NOMO-1 treated with DMSO at 0.1 percent for 48 hours (cell line): ENCODE results near the gene CXCL17.

Experiments
- DNase-seq: peaks from one replicate; lab custom pipeline; 2025; ENCODE audit not compliant: unreplicated experiment; lab: John Stamatoyannopoulos, UW

CXCL17 gene

DNA sequence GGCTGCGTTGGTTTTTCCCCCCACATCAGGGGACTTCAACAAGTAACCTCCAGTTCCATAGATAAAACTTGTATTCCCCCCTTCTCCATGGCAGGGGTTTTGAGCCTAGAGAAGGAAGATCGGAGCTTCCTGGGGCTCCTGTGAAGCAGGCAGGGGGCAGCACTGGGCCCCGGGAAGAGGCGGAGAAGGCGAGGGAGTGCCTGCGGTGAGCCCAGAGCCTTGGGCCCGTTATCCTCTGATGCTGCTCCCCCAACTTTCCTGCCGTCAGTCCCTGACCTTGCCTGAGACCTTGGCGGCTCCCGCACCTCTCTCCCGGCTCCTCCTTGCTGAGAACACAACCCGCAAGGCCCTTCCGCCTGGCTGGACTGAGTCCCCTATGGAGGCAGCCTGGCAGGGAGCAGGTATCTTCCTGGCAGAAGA lies 18.0 kb downstream of the CXCL17 start:
- DNase-seq: no peak

DNA sequence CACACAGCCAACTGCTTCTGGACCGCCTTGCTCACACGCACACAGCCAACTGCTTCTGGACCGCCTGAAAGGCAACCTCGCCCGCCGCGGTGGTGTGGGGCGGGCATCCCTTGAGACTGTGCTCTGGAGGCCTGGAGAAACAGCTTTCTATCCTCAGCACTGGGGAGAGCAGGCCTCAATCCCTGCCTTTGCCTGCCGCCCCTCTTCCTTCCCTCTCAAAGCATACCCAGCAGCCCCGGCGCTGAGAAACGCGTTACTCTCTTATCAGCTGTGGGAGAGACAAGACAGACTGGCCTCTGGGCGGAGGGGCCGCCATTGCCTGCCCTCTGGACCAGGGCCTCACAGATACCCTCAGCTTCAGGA lies 18.4 kb downstream of the CXCL17 start:
- DNase-seq: no peak

DNA sequence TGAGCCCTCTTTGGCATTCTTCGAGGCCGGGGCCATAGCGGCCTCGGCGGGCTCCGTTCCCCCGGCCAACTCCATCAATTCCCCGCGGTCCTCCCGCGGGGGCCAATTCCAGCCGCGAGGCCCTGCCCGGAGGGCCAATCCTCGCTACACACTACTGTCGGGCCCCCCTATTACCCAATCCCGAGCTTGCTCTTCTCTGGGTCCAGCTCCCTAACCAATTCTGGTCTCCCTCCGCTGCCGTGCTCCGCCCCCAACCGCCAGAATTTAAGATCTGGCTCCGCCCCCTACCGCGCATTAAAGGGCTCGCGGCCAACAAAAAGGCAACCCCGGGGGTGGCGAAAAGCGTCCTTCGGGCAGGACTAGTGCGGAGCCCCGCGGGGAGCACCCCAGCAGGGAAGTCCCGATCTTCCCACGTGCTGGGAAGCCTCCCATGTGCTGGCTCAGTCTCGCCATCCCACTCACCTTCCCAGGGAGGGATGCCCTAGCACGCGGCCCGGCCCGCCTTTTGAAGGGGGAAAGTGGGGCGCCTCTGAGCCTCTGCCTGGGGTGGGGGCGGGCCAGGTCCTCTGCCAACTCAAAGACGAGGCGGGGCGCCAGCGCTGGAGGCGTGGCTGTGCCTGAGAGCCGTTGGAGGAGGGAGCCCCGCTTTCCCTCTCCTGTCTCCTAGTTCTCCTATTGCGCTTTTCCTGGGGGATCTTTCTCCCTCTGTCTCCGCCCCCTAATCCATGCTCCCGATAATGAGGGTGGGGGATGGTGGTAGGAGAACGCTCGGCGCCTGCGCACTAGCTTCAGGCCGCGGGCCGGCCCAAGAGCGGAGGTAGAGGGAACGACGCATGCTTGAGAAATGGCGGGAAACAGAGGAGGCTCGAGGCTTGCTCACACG lies 19.0 kb downstream of the CXCL17 start:
- DNase-seq: peak; percentile 92

DNA sequence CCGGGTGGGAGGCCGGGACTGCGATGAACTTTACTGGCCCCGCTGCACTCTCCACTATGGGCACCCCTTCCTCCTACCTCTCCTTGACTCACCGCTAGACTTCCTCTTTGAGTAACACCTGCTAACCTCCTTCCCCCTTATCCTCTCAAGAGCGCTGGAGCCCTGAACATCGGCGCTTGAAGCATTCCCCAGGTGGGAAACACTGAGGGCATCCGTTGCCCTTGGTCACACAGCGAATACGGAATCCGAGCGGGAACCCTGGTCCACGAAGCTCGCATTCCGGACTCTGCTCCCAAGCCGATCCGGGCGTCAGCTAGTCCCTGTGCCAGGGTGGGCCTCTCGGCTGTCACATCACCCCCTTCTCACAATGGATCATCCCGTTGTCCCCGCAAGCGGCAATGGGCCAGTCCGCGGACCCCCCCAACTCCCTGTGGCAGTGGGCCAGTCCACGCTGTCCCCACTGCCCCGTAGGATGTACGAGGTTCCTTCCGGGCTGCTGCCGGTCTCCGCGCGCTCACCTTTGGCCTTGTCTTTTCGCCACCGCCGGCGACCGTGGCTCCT lies 19.8 kb downstream of the CXCL17 start:
- DNase-seq: peak; percentile 46

DNA sequence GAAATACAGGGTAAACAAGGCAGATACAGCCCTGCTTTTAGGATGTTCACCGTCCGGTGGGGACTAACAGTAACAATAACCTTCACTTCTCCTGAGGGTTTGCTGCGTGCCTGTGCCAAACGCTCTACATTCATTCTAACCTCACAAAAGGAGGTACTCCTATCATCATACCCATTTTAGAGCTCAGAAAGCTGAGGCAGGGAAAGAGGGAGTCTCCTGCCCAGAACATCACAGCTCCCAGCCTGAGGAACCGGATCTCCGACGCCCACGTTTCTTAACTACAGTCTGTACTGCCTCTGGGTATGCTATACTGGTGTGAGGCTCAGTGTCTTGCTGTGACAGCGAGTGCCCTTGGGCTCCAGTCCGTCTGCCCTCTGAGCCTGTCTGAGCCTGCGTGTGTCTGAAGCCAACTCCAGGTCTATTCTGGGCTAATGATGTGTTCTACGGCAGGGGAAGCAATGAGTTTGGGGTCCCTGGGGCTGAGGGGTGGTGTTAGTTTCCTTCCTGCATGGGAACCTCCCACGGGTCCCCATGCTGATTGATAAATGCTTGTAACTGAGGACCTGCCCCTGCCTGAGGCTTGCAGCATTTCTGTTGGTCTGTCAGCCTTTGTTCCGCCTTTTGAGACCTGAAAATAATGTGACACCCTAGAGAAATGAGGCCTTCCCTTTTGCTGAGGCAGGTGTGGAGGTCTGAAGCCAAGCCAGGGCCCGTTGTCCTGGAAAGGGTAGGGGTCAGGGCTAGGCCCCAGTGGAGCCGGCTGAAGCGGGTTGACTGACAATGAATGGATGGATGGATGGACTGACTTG lies 20.4 kb downstream of the CXCL17 start:
- peak; percentile 17 for DNase-seq

DNA sequence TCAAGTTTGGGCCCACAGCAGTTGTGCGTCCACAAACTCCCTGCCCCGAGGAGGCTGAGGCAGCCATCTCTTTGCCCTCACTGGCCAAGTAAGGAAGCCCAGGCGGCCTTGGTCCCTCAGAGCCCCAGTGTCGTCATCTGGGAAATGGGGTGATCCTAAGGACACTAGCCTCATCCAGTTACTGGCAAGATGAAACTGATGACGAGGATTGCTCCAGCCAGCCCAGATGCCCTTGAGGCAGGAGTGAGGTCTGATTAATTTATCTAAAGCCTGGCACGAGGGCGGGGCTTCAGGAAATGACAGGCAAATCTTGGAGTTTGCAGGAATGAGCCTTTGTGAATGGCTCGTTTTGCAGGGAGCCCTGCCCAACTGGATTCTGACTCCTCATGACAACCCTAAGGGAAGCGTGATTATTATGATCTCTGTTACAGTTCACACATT lies 21.1 kb downstream of the CXCL17 start:
- DNase-seq: no peak

DNA sequence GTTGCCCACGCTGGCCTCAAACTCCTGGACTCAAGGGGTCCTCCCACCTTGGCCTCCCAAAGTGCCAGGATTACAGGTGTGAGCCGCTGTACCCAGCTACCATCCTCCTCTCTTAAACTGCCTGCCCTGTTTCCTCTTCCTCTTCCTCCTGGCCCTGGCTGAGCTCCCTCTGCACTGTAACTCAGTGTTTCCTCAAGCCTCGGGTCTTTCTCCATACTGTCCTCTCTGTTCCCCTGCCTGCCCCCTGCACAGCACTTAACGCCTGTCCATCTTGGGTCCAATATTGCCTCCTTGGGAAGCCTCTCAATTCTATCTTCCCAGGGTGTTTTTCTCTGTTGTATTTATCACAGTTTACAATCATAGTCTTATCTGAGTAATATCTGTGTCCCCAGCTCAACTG lies 21.6 kb downstream of the CXCL17 start:
- DNase-seq: no peak

DNA sequence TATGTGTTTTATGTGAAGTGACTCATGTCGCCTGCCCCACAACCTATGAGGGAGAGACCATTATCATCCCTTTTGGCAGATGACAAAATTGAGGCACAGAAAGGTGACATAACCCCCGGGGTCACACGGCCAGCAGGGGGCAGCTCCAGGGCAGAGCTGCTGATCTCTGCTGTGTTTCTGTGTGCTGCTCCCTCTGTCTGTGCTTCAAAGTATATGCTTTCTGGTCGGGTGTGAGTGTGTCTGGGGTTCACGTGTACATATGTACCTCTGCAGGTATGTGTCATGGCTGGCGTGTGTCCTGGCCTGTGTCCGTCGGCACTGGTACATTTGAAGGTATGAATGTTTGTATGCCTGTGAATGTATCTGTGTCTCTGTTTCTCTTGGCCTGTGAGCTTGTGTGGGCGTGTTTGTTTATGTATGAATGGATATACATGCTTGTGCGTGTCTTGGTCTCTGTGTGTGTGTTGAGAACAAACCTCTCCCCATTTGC lies 22.6 kb downstream of the CXCL17 start:
- peak; percentile 25 for DNase-seq

DNA sequence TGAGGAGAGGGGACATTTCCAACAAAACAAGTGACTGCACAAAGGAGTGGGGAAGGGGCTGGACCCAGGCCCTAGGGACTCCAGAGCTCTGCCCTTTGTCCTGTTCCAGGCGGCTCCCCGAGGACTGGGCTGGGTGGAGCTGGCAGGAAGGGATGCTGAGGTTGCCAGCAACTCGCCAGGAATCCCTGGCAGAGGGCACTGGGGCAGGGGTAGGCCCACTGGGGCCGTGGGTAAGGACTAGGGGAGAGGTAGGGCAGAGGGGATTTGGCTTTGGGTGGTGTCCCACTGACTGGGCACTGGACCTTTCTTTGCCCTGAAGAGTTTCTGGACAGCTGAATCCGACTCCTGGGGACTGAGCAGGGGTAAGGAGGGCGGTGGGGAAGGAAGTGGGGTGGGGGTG lies 23.4 kb downstream of the CXCL17 start:
- DNase-seq: no peak

DNA sequence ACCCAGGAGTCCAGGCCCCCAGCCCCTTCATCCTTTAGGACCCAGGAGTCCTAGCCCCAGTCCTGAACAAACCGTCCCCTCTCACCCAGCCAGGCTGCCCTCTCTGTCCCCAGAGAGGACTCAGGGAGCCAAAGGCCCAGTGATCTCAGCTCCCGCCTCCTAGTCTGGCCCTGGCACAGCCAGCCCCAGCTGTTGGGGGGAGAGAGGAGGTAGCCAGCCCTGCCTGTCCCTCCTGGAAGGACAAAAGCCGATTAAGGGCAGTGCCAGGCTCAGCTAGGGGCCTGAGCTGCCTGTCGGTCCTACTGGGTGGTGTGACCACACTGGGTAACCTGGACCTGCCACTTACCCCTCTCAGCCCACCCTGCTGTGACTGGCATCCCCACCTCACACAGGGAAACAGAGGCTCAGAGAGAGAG lies 30.1 kb downstream of the CXCL17 start:
- no peak for DNase-seq

DNA sequence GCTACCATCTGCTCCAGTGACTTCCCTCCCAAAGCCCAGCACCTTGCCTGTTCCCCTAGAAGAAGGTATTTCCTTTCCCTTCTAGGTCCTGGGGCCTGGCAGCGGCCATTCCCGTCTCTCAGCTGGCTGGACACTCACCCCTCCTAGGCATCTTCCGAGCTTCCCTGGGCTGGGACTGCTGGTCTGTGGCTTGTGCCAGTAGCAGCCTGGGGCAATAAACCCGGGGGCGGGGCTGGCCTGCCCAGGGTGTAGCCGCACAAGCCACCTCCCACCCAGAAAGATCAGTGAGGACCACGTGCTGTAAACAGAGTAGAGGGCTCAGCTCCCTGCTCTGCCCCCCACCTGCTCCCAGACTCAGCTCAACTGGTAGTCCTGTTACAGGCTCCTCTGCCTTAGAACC lies 30.5 kb downstream of the CXCL17 start:
- no peak for DNase-seq

DNA sequence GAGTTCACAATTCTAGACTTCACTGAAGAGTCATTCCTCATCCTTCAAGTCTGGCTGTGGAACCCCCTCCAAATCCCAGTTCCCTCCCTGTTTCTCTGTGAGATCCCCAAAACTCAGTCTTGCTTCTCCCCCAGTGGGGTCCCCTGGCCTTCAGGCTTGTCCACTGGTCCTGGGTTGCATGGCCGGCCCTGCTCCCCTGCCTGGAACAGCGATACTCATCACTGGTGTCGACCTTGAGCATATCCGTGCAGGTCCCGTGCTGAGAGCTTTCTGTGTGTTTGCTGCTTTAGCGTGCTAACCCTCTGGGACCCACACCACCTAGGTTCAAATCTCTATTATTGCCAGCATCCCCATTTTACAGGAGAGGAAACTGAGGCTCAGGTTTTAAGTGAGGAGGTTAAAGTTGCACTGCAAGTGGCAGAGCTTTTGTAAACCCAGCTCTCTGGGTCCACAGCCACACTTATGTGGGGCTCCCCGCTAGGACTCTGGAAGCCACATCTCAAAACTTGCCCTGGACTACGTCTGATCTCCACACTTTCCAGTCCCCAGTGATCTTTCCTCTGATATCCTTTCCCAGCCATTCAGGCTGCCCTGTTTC lies 31.1 kb downstream of the CXCL17 start:
- no peak for DNase-seq

DNA sequence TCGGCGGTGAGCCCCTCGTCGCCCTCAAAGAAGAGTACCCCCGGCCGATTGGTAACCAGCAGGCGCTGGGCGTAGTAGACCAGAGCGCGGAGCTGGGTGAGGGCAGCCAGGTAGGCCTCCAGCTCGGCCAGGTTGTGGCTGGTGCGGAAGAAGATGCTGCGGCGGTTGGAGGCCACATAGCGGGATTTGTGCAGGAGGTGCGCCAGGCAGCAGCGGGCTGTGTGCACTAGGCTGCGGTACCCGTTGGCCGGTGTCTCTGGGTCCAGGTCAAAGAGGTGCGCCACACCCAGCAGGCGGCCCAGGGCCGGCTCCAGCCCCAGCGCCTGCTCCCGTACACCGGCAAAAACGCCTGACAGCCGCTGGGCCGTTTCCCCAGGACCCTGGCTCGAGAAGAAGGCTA lies 32.4 kb downstream of the CXCL17 start:
- DNase-seq: no peak

DNA sequence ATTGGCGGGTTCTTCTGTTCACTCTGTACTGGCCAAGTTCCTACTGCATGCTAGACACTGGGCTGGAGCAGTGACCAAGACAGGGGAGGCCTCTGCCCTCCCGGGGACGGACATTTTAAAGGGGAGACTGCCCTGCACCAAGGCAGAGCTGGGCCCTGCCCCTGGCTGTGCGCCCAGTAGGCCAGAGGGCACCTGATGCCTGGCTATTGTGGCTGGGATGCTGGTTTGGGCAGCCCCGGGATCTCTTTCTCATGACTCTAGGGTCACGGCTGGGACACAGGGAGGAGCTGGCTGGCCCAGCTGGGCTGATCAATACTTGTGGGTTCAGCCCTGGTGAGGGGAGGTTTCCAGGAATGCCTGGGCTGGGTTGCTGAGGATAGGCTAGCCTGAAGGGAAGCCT lies 33.3 kb downstream of the CXCL17 start:
- no peak for DNase-seq

DNA sequence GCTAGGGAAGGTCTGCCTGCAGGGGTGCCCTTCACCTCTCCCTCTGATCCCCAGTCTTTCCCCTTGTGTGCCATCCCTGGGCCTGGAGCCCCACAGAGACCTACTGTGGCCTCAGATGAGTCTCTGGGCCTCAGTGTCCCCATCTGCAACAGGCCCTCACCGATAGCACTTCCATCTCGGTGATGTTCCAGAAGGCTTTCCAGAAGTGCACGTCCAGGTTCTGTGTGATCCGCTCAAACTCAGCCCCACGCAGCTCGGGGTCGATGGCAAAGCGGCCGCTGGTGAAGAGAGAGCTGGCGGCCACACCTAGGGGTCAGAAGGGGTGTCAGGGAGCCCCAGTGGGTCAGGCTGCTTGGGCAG lies 35.0 kb downstream of the CXCL17 start:
- DNase-seq: no peak

DNA sequence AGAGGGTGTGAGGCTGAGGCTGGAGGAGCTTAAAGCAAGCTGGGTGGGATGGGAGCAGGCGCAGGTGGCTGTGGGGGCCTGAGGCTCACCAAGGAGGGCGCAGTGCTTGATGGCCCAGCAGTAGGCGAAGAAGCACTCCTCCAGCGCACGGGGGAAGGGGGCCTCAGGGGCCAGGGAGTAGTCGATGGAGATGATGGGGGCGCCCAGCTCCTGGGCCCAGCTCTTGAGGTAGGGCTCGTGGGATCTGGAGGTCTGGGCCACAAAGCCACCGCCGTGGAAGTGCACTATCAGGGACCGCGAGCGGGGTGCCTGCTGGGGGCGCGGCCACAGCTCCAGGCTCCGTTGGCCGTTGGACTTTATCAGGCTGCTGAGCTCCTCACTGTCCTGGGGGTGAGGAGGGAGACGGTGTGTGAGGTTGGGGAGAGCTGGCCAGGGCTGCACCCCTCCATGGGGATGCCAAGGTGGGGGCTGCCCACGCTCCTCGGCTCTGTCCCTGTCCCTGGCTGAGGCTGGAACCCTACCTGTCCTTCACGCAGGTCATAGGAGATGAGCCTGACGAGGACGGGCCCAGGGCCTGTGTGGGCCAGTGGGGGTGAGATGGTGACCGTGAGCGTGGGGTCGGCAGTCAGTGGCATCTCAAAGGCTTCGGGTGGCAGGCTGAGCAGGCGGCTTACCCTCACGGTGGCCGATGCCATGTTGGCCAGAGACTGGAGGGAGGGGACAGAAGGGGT lies 35.5 kb downstream of the CXCL17 start:
- no peak for DNase-seq

DNA sequence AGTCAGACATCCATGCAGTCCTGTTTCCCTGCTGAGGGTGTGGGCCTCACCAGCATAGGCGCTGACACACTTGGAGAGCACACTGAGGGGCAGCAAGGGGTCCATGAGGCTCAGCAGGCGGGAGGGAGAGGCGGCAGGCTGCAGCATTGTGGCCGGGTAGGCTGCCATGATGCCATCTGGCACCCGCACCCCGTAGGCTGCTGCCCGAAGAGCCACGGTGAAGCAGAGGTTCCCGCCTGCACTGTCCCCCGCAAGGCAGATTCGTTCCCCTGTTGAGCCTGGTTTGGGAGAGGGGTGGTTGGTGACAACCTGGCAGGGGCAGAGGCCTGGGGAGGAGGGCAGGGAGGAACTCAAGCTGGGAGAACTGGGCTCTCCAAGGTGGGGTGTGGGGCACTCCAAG lies 36.6 kb downstream of the CXCL17 start:
- DNase-seq: no peak

DNA sequence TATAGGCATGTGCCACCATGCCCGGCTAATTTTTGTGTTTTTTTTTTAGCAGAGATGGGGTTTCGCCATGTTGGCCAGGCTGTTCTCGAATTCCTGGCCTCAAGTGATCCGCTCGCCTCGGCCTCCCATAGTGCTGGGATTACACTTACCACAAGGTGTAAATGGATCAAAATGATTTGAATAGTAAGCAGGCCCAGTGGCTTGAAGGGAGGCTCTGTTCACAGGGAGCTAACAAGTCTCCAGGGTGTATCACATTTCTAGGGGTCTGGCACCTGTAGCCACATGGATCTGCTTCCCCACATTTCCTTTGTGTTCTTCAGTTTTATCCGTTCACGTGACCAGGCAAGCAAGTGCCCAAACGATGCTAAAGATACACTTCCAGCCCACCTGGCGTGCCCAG lies 39.2 kb downstream of the CXCL17 start:
- DNase-seq: no peak

DNA sequence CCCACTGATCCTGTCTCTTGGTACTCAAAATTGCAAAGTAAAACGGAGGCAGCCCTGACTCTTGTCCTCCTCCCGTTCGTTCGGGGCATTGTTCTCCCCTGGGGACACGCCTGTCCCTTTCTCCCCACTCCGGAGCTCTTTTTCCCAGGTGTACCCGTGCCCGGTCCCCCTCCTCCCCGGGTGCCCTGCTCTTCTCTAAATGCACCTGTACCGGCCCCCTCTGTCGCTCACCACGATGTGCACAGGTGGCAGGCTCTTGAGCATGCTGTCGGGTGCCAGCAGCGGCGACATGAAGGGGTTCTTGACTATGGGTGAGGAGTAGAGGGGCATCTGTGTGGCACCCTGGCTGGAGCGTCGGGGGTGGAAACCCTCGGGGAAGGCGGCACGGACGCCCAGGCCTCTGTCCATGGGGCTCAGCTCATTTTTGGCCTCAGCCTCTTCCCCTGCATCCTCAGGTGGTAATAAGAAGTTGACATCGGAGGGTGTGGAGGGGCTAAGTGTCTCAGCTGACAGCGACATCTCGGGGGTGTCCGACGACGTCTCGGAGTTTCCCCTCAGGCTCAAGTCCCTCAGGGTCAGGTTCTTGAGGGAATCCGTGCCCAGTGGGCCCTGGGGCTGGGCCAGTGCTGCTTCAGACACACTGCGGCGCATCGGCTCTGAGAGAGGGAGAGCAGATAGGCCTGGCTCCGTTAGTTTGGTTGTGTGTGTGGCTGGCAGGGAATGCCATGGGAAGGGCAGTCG lies 40.2 kb downstream of the CXCL17 start:
- DNase-seq: no peak
